22Rv1 (cell line): ENCODE measurements around the gene MFSD6.

Experiments
- CTCF ChIP-seq: fragments of 450-650 bp; IDR thresholded peaks from 2 replicates; pipeline ENCODE4 v1.5.1; 2017; ENCODE audit warnings: mild to moderate bottlenecking
- ZFX ChIP-seq: fragments of 450-650 bp; IDR thresholded peaks from 2 replicates; pipeline ENCODE4 v1.6.1; 2017; ENCODE audit warnings: antibody characterized with exemption, borderline replicate concordance

- TF ChIP-seq CTCF (no peak), ZFX (no peak)
These were observed 131.9 kb downstream of the MFSD6 start for GRCh38 chr2:190540048-190540447.
